Measurements from ENCODE around the gene ANGPTL8. TPM values are rescaled to one million over a fixed set of nuclear protein-coding genes. Genes with fewer than 3 reads are reported as not detected.
A peak's percentile ranks its signal among the peaks of the same experiment; 100 is the strongest.

ANGPTL8 gene
- total and polyA plus RNA-seq, 4 donors: 0.71 to 2.3 TPM; not detected in 2

GRCh38 chr19:11196406-11197287, 42.8 kb upstream of the ANGPTL8 start:
- Histone ChIP-seq H3K27ac (ENCODE audit: low read depth, low read length) (peak overlapping the region; percentile 76), H3K4me3 (ENCODE audit: low read depth, low read length) (peak overlapping the region; percentile 76), H3K9me3 (ENCODE audit: control insufficient read depth, insufficient read depth, low read length) (no peaks in the 10 kb centered on the region), H3K4me1 (ENCODE audit: control insufficient read depth, insufficient read depth, low read length) (peaks cover 28% of the 10 kb centered on the region), H3K36me3 (ENCODE audit: control insufficient read depth, insufficient read depth, low read length) (peaks cover 50% of the 10 kb centered on the region), H3K27me3 (ENCODE audit: control insufficient read depth, insufficient read depth, low read length) (no peaks in the 10 kb centered on the region)
- DNase-seq (ENCODE audit: low read depth in 4 of 6, low spot score in 6 of 6): peak in 1 of 6 donors; percentile 53
- WGBS (ENCODE audit: insufficient coverage): 2% methylated on average over 32 of the region's 47 CpGs

GRCh38 chr19:11197291-11198174, 41.9 kb upstream of the ANGPTL8 start, which contains the start of gene KANK2:
Gene KANK2, minus strand, starts transcription at chr19:11197545. Its CDS starts 3,034 bp downstream, at chr19:11194511.
- peak; percentile 40 to 90 (median 63) for DNase-seq (ENCODE audit: low read depth in 4 of 6, low spot score in 6 of 6)
- no peaks in the 10 kb centered on the region for H3K27me3 ChIP-seq (ENCODE audit: control insufficient read depth, insufficient read depth, low read length)
- no peaks in the 10 kb centered on the region for H3K9me3 ChIP-seq (ENCODE audit: control insufficient read depth, insufficient read depth, low read length)
- peak within 1 kb of the TSS; percentile 76 for H3K27ac ChIP-seq (ENCODE audit: low read depth, low read length)
- H3K4me3 ChIP-seq (ENCODE audit: low read depth, low read length): peak within 1 kb of the TSS; percentile 76
- H3K4me1 ChIP-seq (ENCODE audit: control insufficient read depth, insufficient read depth, low read length): peaks cover 28% of the 10 kb centered on the region
- WGBS (ENCODE audit: insufficient coverage): under 1% methylated on average over 54 of the region's 78 CpGs
- peaks cover 53% of the 10 kb centered on the region for H3K36me3 ChIP-seq (ENCODE audit: control insufficient read depth, insufficient read depth, low read length)

GRCh38 chr19:11198175-11198534, 41.3 kb upstream of the ANGPTL8 start:
- WGBS (ENCODE audit: insufficient coverage): 83% methylated on average over 4 of the region's 7 CpGs
- Histone ChIP-seq H3K27me3 (ENCODE audit: control insufficient read depth, insufficient read depth, low read length) (no peaks in the 10 kb centered on the region), H3K36me3 (ENCODE audit: control insufficient read depth, insufficient read depth, low read length) (peaks cover 49% of the 10 kb centered on the region), H3K4me1 (ENCODE audit: control insufficient read depth, insufficient read depth, low read length) (peaks cover 29% of the 10 kb centered on the region), H3K27ac (ENCODE audit: low read depth, low read length) (peak overlapping the region; percentile 60), H3K4me3 (ENCODE audit: low read depth, low read length) (peak overlapping the region; percentile 21), H3K9me3 (ENCODE audit: control insufficient read depth, insufficient read depth, low read length) (no peaks in the 10 kb centered on the region)
- no peak for DNase-seq (ENCODE audit: low read depth in 4 of 6, low spot score in 6 of 6)

- Histone ChIP-seq H3K9me3 (ENCODE audit: control insufficient read depth, insufficient read depth, low read length) (no peaks in the 10 kb centered on the region), H3K36me3 (ENCODE audit: control insufficient read depth, insufficient read depth, low read length) (peaks cover 42% of the 10 kb centered on the region), H3K4me3 (ENCODE audit: low read depth, low read length) (no peak overlapping the region), H3K27me3 (ENCODE audit: control insufficient read depth, insufficient read depth, low read length) (no peaks in the 10 kb centered on the region), H3K27ac (ENCODE audit: low read depth, low read length) (no peak overlapping the region), H3K4me1 (ENCODE audit: control insufficient read depth, insufficient read depth, low read length) (peaks cover 37% of the 10 kb centered on the region)
- no peak for DNase-seq (ENCODE audit: low read depth in 4 of 6, low spot score in 6 of 6)
- 84% methylated on average over 5 of the region's 7 CpGs for WGBS (ENCODE audit: insufficient coverage)
Measured at GRCh38 chr19:11198769-11199424, 40.5 kb upstream of the ANGPTL8 start.

- Histone ChIP-seq H3K9me3 (ENCODE audit: control insufficient read depth, insufficient read depth, low read length) (no peaks in the 10 kb centered on the region), H3K27ac (ENCODE audit: low read depth, low read length) (no peak overlapping the region), H3K4me3 (ENCODE audit: low read depth, low read length) (no peak overlapping the region), H3K36me3 (ENCODE audit: control insufficient read depth, insufficient read depth, low read length) (peaks cover 38% of the 10 kb centered on the region), H3K27me3 (ENCODE audit: control insufficient read depth, insufficient read depth, low read length) (no peaks in the 10 kb centered on the region), H3K4me1 (ENCODE audit: control insufficient read depth, insufficient read depth, low read length) (peaks cover 38% of the 10 kb centered on the region)
- no peak for DNase-seq (ENCODE audit: low read depth in 4 of 6, low spot score in 6 of 6)
- 75% methylated on average over 2 of the region's 5 CpGs for WGBS (ENCODE audit: insufficient coverage)
Measured at GRCh38 chr19:11199517-11199916, 39.9 kb upstream of the ANGPTL8 start.

GRCh38 chr19:11200015-11200574, 39.3 kb upstream of the ANGPTL8 start:
- Histone ChIP-seq H3K4me1 (ENCODE audit: control insufficient read depth, insufficient read depth, low read length) (peaks cover 32% of the 10 kb centered on the region), H3K36me3 (ENCODE audit: control insufficient read depth, insufficient read depth, low read length) (peaks cover 32% of the 10 kb centered on the region), H3K4me3 (ENCODE audit: low read depth, low read length) (no peak overlapping the region), H3K27ac (ENCODE audit: low read depth, low read length) (no peak overlapping the region), H3K27me3 (ENCODE audit: control insufficient read depth, insufficient read depth, low read length) (no peaks in the 10 kb centered on the region), H3K9me3 (ENCODE audit: control insufficient read depth, insufficient read depth, low read length) (no peaks in the 10 kb centered on the region)
- WGBS (ENCODE audit: insufficient coverage): 91% methylated on average over 10 of the region's 15 CpGs
- DNase-seq (ENCODE audit: low read depth in 4 of 6, low spot score in 6 of 6): no peak

GRCh38 chr19:11200931-11201330, 38.5 kb upstream of the ANGPTL8 start:
- no peaks in the 10 kb centered on the region for H3K27me3 ChIP-seq (ENCODE audit: control insufficient read depth, insufficient read depth, low read length)
- peaks cover 27% of the 10 kb centered on the region for H3K36me3 ChIP-seq (ENCODE audit: control insufficient read depth, insufficient read depth, low read length)
- H3K27ac ChIP-seq (ENCODE audit: low read depth, low read length): no peak overlapping the region
- WGBS (ENCODE audit: insufficient coverage): 87% methylated on average over 6 of the region's 9 CpGs
- H3K4me3 ChIP-seq (ENCODE audit: low read depth, low read length): no peak overlapping the region
- peaks cover 26% of the 10 kb centered on the region for H3K4me1 ChIP-seq (ENCODE audit: control insufficient read depth, insufficient read depth, low read length)
- H3K9me3 ChIP-seq (ENCODE audit: control insufficient read depth, insufficient read depth, low read length): no peaks in the 10 kb centered on the region
- DNase-seq (ENCODE audit: low read depth in 4 of 6, low spot score in 6 of 6): no peak

GRCh38 chr19:11201791-11202190, 37.6 kb upstream of the ANGPTL8 start:
- WGBS (ENCODE audit: insufficient coverage): 94% methylated on average over 21 of the region's 24 CpGs
- Histone ChIP-seq H3K36me3 (ENCODE audit: control insufficient read depth, insufficient read depth, low read length) (peaks cover 27% of the 10 kb centered on the region), H3K4me3 (ENCODE audit: low read depth, low read length) (no peak overlapping the region), H3K27ac (ENCODE audit: low read depth, low read length) (no peak overlapping the region), H3K9me3 (ENCODE audit: control insufficient read depth, insufficient read depth, low read length) (no peaks in the 10 kb centered on the region), H3K4me1 (ENCODE audit: control insufficient read depth, insufficient read depth, low read length) (peaks cover 19% of the 10 kb centered on the region), H3K27me3 (ENCODE audit: control insufficient read depth, insufficient read depth, low read length) (no peaks in the 10 kb centered on the region)
- DNase-seq (ENCODE audit: low read depth in 4 of 6, low spot score in 6 of 6): no peak
